Lung (tissue), 12 donors: ENCODE results near the gene VMO1. TPM values are rescaled to one million over a fixed set of nuclear protein-coding genes. Genes with fewer than 3 reads are reported as not detected.

Source experiments
- ATAC-seq: fragments of 200-7000 bp; cut with Tn5 transposase; one replicate; pipeline ENCODE4 v1.9.1; 2020; ENCODE audit warnings: moderate number of reproducible peaks; ENCODE audit not compliant: insufficient read depth, low FRiP score
- DNase-seq, 3 donors: peaks; one replicate each; pipeline ENCODE4 v3.0.0-alpha.2; 2013 to 2017
- H3K27ac ChIP-seq, 2 donors: one replicate each; pipeline ENCODE4 v1.5.1; 2013; ENCODE audit warnings: mild to moderate bottlenecking in 2 of 2, moderate library complexity in 2 of 2, control low read depth in 1 of 2, inconsistent platforms in 1 of 2, low read depth in 1 of 2, low read length in 1 of 2
- H3K27me3 ChIP-seq, 3 donors: one replicate each; pipeline ENCODE4 v1.5.1; 2013; ENCODE audit warnings: low read length in 2 of 3; ENCODE audit not compliant: control insufficient read depth in 3 of 3, insufficient read depth in 3 of 3
- H3K36me3 ChIP-seq, 4 donors: one replicate each; pipeline ENCODE4 v1.5.1; 2013; ENCODE audit warnings: low read length in 4 of 4, mild to moderate bottlenecking in 1 of 4, moderate library complexity in 1 of 4; ENCODE audit not compliant: control insufficient read depth in 4 of 4, insufficient read depth in 4 of 4
- H3K4me1 ChIP-seq, 5 donors: one replicate each; pipeline ENCODE4 v1.5.1; 2013; ENCODE audit warnings: low read length in 5 of 5, mild to moderate bottlenecking in 2 of 5, moderate library complexity in 1 of 5; ENCODE audit not compliant: control insufficient read depth in 5 of 5, insufficient read depth in 5 of 5
- H3K4me3 ChIP-seq: one replicate; pipeline ENCODE4 v1.5.1; 2013; ENCODE audit warnings: mild to moderate bottlenecking, control low read depth, moderate library complexity
- H3K9ac ChIP-seq, 2 donors: one replicate each; pipeline ENCODE4 v1.5.1; 2013; ENCODE audit warnings: low read length in 2 of 2, control low read depth in 1 of 2; ENCODE audit not compliant: insufficient read depth in 1 of 2
- H3K9me3 ChIP-seq, 4 donors: one replicate each; pipeline ENCODE4 v1.5.1; 2013; ENCODE audit warnings: low read length in 3 of 4, mild to moderate bottlenecking in 1 of 4, moderate library complexity in 1 of 4; ENCODE audit not compliant: control insufficient read depth in 4 of 4, insufficient read depth in 3 of 4
- CTCF ChIP-seq: IDR thresholded peaks from 2 replicates; pipeline ENCODE4 v1.5.1; 2012; ENCODE audit warnings: mild to moderate bottlenecking; ENCODE audit errors: control extremely low read depth, extremely low read depth
- WGBS, 2 donors: extraction: QIAGEN DNeasy Blood & Tissue Kit; methylation state at CpG; one replicate each; pipeline ENCODE4 v1.1.7; 2013; 5-methylcytosine and 5-hydroxymethylcytosine counted together
- polyA plus RNA-seq, 2 donors: library from polyadenylated mRNA; stranded (reverse); fragments of 200-250 nt; gene quantifications; one replicate each; pipeline ENCODE4 v1.2.1, GENCODE V29; 2013
- total RNA-seq, 2 donors: library from RNA; depleted of rRNA in 1 of 2; stranded (reverse); fragments of >200 nt in 1 of 2; gene quantifications; one replicate each; pipeline ENCODE4 v1.2.1, GENCODE V29; 2014 to 2021
- donor health status: control.
- donor health status: control.
- donor health status: Bipolar disorder and iron deficiency.
- donor health status: healthy.
- donor health status: DM: yes; HTN: yes; CAD: no.

The VMO1 gene
- total and polyA plus RNA-seq, 4 donors: 2.1 to 21.8 (median 17.7) TPM

GRCh38 chr17:4822835-4823234 lies 36.7 kb upstream of the VMO1 start:
- Histone ChIP-seq H3K36me3 (peaks cover 0 to 16% (median 7%) of the 10 kb centered on the region in 4 donors), H3K27ac (no peak overlapping the region), H3K9ac (no peak overlapping the region), H3K4me1 (peaks cover 0 to 4% (median 0%) of the 10 kb centered on the region in 5 donors), H3K27me3 (no peaks in the 10 kb centered on the region), H3K9me3 (peaks cover 0 to 2% (median 0%) of the 10 kb centered on the region in 4 donors), H3K4me3 (no peak overlapping the region)
- ATAC-seq: no peak
- DNase-seq: no peak
- 75 to 81% methylated on average over 3 of the region's 3 CpGs for WGBS, 2 donors
- TF ChIP-seq CTCF: no peak

GRCh38 chr17:4818276-4818675 lies 32.1 kb upstream of the VMO1 start:
- no peak for ATAC-seq
- Histone ChIP-seq H3K27me3 (no peaks in the 10 kb centered on the region), H3K4me1 (peaks cover 0 to 4% (median 0%) of the 10 kb centered on the region in 5 donors), H3K9ac (no peak overlapping the region), H3K9me3 (peaks cover 0 to 2% (median 0%) of the 10 kb centered on the region in 4 donors), H3K27ac (no peak overlapping the region), H3K4me3 (no peak overlapping the region), H3K36me3 (peaks cover 0 to 38% (median 32%) of the 10 kb centered on the region in 4 donors)
- 85 to 86% methylated on average over 12 of the region's 12 CpGs for WGBS, 2 donors
- TF ChIP-seq CTCF: no peak
- DNase-seq: no peak

GRCh38 chr17:4816826-4817225 lies 30.7 kb upstream of the VMO1 start:
- H3K4me1 ChIP-seq: no peaks in the 10 kb centered on the region
- WGBS, 2 donors: 93 to 96% methylated on average over 13 of the region's 13 CpGs
- no peak overlapping the region for H3K27ac ChIP-seq
- no peak overlapping the region for H3K4me3 ChIP-seq
- H3K27me3 ChIP-seq: no peaks in the 10 kb centered on the region
- no peak overlapping the region for H3K9ac ChIP-seq
- no peak for TF ChIP-seq CTCF
- H3K9me3 ChIP-seq: peaks cover 0 to 2% (median 0%) of the 10 kb centered on the region in 4 donors
- H3K36me3 ChIP-seq: peaks cover 0 to 33% (median 30%) of the 10 kb centered on the region in 4 donors
- ATAC-seq: no peak
- no peak for DNase-seq
